ENCODE results near the gene RCL1. TPM values are rescaled to one million over a fixed set of nuclear protein-coding genes. Genes with fewer than 3 reads are reported as not detected.
A peak's percentile ranks its signal among the peaks of the same experiment; 100 is the strongest.

RCL1 gene
- polyA plus RNA-seq, 1 of the 3 experiments (the other 2 are of a cell fraction), result 18.4 TPM

GRCh38 chr9:4831119-4831518 is 38.4 kb downstream of the RCL1 start:
- H3F3A ChIP-seq (replicated peaks; ENCODE audit: insufficient read depth), result peaks cover 22% of the 10 kb centered on the region
- peaks cover 0 to 9% of the 10 kb centered on the region in 2 experiments for H3K36me3 ChIP-seq (replicated peaks in 1 of 2; ENCODE audit: control insufficient read depth in 1 of 2, insufficient read depth in 2 of 2, low read length in 1 of 2)
- no peak for DNase-seq
- H3K79me2 ChIP-seq (ENCODE audit: insufficient read depth), result peaks cover 24% of the 10 kb centered on the region
- H3K4me3 ChIP-seq (ENCODE audit: low read depth in 2 of 2, low read length in 1 of 2), result no peak overlapping the region
- TF ChIP-seq CTCF (IDR thresholded peaks at IDR 0.05) (peak; percentile 18; the same call in 1 of the 2 replicates), IRF3 (IDR thresholded peaks at IDR 0.05; ENCODE audit: low read depth, low read length) (no peak)
- no peaks in the 10 kb centered on the region for H3K27me3 ChIP-seq (ENCODE audit: insufficient read depth)
- WGBS (ENCODE audit: low lambda C conversion rate), result 83% methylated on average over 5 of the region's 5 CpGs
- no peaks in the 10 kb centered on the region for H3K9me3 ChIP-seq
- no peaks in the 10 kb centered on the region for H4K20me1 ChIP-seq (ENCODE audit: insufficient read depth)
- CTCF ChIA-PET, result interaction anchor here (1.0 to 1.6 kb wide), 4 partner anchors 8 to 34 kb away, joined by 4 to 7 read pairs (median 4); no protein-coding TSS in a partner anchor
- H2AFZ ChIP-seq (ENCODE audit: low read depth), result no peak overlapping the region
- POLR2A ChIA-PET, result no interaction called here
- H3K9ac ChIP-seq, result no peak overlapping the region
- H3K4me1 ChIP-seq (ENCODE audit: control insufficient read depth in 1 of 2, insufficient read depth in 2 of 2, low read depth in 1 of 2, low read length in 1 of 2), result peaks cover 0 to 33% of the 10 kb centered on the region in 2 experiments; a peak in 3 of 4 replicates
- no peak overlapping the region for H3K4me2 ChIP-seq
- 0 out of 4 replicates have a peak overlapping the region, but pooled peaks of 1 of the 2 experiments have one; percentile 94 for H3K27ac ChIP-seq (ENCODE audit: low read depth in 2 of 2, low read length in 1 of 2)
- no peaks in the 10 kb centered on the region for H3K9me2 ChIP-seq

- Histone ChIP-seq H4K20me1 (ENCODE audit: insufficient read depth) (no peaks in the 10 kb centered on the region), H3K9me2 (no peaks in the 10 kb centered on the region), H3K27me3 (ENCODE audit: insufficient read depth) (no peaks in the 10 kb centered on the region), H3K9ac (peak overlapping the region; percentile 11; the same call in 1 of the 2 replicates), H3K4me2 (no peak overlapping the region), H3F3A (replicated peaks; ENCODE audit: insufficient read depth) (peaks cover 22% of the 10 kb centered on the region), H3K27ac (ENCODE audit: low read depth in 2 of 2, low read length in 1 of 2) (peak overlapping the region in 1 of 2 experiments; percentile 94; a peak in 2 of 4 replicates), H3K36me3 (replicated peaks in 1 of 2; ENCODE audit: control insufficient read depth in 1 of 2, insufficient read depth in 2 of 2, low read length in 1 of 2) (peaks cover 0 to 9% of the 10 kb centered on the region in 2 experiments), H3K4me1 (ENCODE audit: control insufficient read depth in 1 of 2, insufficient read depth in 2 of 2, low read depth in 1 of 2, low read length in 1 of 2) (peaks cover 0 to 33% of the 10 kb centered on the region in 2 experiments; a peak in 2 of 4 replicates), H3K79me2 (ENCODE audit: insufficient read depth) (peaks cover 24% of the 10 kb centered on the region), H3K4me3 (ENCODE audit: low read depth in 2 of 2, low read length in 1 of 2) (no peak overlapping the region), H2AFZ (ENCODE audit: low read depth) (no peak overlapping the region), H3K9me3 (no peaks in the 10 kb centered on the region)
- CTCF ChIA-PET, result interaction anchor here (0.6 to 1.6 kb wide), 5 partner anchors 9 to 57 kb away, joined by 3 to 7 read pairs (median 4); no protein-coding TSS in a partner anchor
- POLR2A ChIA-PET, result no interaction called here
- DNase-seq, result no peak
- WGBS (ENCODE audit: low lambda C conversion rate), result 98% methylated on average over 3 of the region's 3 CpGs
- no peak for TF ChIP-seq POLR2AphosphoS5 (IDR thresholded peaks at IDR 0.05; ENCODE audit: low read depth, low read length)
- TF ChIP-seq PBX3 (IDR thresholded peaks at IDR 0.05), result no peak
- TF ChIP-seq USF1 (IDR thresholded peaks at IDR 0.05; ENCODE audit: borderline replicate concordance, low read depth), result no peak
- TF ChIP-seq NFIC (IDR thresholded peaks at IDR 0.05; ENCODE audit: borderline replicate concordance), result no peak
- TF ChIP-seq MEF2A (IDR thresholded peaks at IDR 0.05; ENCODE audit: borderline replicate concordance, low read depth), result no peak
- TF ChIP-seq USF2 (IDR thresholded peaks at IDR 0.05; ENCODE audit: borderline replicate concordance, low read depth, low read length), result no peak
- no peak for TF ChIP-seq CTCF (IDR thresholded peaks at IDR 0.05)
- TF ChIP-seq NRF1 (IDR thresholded peaks at IDR 0.05; ENCODE audit: low read depth, low read length), result no peak
- no peak for TF ChIP-seq JUND (IDR thresholded peaks at IDR 0.05)
- no peak for TF ChIP-seq REST (IDR thresholded peaks at IDR 0.05; ENCODE audit: low read depth, low read length)
- no peak for TF ChIP-seq RFX5 (IDR thresholded peaks at IDR 0.05; ENCODE audit: low read length)
- no peak for TF ChIP-seq RCOR1 (IDR thresholded peaks at IDR 0.05; ENCODE audit: low read length)
- TF ChIP-seq YY1 (IDR thresholded peaks at IDR 0.05; ENCODE audit: low read depth), result no peak
Observed at GRCh38 chr9:4831944-4832343, 39.2 kb downstream of the RCL1 start.
